Activated CD4-positive, alpha-beta T cell treated with anti-CD3 and anti-CD28 coated beads for 1 hour (primary cell): Measurements from ENCODE around the gene RBMS3.
"Not testable (repeated sequence)": the region's sequence is repeated elsewhere in the genome, so short reads cannot be mapped to it uniquely, and the experiment has no call there.

Experiments used
- DNase-seq: peaks from one replicate; pipeline ENCODE4 v3.0.0-alpha.2; 2020

Gene RBMS3

GRCh38 chr3:29639578-29640290 is 358.9 kb downstream of the RBMS3 start:
- DNase-seq, result no peak

DNA sequence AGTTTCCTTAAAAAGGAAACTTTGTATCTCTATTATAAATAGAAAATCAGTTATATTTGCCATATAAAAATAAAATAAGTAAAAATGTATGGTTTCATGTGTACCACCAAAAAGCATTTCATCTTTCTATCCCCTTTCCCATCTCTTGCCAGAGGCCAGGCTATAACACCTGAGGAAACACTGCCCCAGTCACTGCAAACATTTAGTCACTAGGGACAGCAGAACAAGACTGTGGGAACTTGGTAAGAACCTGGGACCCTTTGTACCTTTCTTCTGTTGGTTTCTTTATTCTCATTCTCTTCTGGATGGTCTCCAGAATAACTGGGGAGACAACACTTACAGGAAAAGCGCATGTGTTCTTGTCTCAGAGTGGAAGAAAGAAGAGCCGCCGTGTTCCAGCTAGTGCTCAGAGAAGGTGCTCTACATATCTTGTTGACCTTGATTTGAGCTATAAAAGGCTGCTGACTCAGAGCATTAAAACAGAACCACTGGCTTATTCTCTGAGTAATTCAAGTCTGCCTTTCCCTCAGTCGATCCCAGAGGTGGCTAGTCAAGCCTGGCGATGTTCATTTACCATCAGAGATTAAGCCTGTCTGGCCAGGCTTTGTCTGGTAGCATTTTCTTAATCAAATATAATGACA is 361.6 kb downstream of the RBMS3 start:
- DNase-seq, result no peak

DNA sequence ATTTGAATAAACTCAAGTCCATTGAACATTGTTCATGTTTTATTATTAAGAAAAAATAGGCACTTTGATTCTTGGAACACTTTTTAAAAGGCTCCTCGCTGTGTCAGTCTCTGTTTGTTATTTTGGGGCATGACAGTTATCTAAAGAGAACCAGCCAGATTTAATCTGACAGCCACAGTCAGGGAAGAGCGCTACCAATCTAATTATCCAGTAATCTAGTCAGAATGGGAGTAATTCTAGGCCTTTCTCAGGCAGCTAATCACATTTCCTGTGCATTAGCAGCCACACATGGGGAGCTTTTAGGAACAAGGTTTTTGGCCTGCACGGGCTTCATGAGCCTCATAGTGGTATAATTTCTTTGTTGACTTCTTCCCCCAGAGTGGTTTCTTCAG is 362.2 kb downstream of the RBMS3 start:
- no peak for DNase-seq

DNA sequence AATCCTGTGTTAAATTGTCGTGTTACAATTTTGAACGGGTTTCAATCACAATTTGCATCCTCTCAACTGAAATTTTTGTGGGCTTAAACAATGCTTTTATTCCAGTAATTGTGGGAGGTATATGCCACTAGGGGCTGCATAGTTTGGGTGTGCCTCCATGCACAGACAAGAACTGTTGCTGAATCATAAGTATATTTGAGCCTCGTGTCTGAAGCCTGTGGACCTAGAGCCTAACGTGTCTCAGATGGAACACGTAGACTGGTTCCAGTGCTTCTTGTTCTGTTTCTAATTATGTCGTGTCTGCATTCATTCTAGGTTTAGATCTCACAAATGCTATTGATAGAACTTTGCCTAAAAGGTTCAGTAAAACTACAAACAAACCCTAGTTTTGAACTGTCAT is 363.4 kb downstream of the RBMS3 start:
- DNase-seq, result no peak

GRCh38 chr3:29644956-29645636 is 364.2 kb downstream of the RBMS3 start:
- DNase-seq, result no peak

DNA sequence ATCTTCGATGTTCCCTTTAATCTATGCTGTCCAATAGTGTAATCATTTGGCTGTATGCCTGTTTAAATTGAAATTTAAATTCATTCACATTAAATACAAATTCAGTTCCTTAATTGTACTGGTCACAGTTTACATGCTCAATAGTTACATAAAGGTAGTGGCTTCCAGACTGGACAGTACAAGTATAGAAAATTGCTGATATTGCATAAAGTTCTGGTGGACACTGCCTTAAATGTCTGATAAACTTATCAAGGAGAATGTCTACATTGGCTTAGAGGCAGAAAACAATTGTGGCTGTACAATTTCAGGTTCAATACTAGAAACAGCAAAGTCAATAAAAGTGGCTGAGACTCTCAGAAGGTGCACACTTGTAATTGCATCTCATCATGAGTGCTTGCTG is 365.2 kb downstream of the RBMS3 start:
- no peak for DNase-seq

- no peak for DNase-seq
These were observed 369.1 kb downstream of the RBMS3 start for GRCh38 chr3:29649815-29650547.

GRCh38 chr3:29653680-29654079 is 372.8 kb downstream of the RBMS3 start:
- DNase-seq, result no peak

DNA sequence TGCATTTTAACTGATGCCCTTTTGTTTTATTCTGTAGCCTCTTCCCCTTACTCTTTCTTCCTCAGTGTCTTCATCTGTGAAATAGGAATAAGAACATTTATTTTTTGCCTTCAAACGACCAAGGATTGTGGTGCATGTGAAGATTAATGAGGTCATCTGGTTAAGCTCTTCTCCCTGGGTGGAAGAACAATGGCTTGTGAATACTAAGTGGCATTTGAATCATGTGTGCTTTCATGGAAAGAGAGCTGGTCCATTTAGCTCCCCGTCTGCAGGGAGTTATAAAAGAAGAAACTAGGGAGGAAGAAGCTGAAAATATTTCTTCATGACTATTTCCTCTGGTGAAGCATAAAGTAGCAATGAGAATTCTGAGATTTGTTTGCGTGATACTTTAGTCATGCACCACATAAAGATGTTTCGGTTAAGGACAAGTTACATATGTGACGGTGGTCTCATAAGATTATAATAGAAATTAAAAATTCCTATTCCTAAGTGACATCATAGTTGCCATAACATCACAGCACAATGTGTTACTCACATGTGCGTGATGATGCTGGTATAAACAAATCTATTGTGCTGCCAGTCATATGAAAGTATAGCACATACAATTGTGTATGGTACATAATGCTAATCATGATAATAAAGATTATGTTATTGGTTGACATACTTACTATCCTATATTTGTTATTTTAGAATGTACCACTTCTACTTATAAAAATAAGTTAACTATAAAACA is 374.3 kb downstream of the RBMS3 start:
- DNase-seq, result no peak

DNA sequence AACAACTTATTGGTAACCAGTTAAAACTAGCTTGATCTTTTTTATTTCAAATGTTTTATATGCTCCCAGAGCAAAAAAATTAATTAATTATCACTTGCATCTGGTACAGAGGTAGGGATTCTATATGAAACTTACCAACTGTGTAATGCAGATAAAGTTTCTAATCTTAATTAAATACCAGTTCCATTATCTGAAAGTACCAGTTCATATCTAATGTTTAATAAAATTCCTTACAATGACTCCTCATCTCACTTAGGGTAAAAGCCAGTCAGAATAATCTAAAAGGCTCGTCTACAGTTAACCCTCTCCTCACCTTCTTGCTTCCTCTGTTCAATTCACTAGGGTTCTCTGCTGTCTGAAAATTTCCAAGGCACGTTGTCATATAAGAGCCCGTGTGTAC is 384.8 kb downstream of the RBMS3 start:
- no peak for DNase-seq

DNA sequence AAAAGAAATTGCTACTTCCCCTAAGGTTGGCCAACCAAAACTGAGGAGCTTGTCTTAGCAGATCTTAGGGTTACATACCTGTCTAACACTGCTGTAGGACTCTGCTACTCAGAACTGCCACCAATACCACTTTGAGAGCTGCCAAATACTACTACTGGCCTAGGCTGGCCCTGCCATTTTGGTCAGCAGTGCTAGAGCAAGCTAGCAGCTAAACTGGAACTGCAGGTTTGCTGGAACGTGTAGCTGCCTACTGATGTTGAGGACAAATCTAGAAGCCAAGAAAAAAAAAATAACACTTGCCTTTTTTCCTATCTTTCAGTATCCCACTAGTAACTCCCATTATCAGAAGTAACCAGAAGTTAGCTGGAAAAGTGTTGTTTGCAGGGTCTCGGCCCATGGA is 387.4 kb downstream of the RBMS3 start:
- DNase-seq, result no peak

DNA sequence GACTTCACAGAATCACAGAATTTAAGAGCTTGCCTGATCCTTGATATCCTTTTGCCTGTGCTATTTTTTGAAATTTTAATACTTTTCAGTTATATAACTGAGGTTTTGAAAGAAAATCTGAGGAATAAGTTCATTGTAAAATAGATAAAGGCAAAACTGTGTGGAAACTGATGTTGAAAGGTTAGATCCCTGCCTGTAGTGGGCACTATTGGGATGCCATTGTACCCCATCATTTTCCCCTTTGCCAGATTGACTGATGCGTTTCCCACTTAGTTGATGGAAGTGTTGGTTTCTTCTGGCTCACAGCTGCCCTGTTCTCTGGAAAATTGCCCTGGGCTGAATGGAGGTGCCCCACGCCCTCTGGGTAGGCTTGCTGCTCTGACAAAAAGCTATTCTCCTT is 387.9 kb downstream of the RBMS3 start:
- DNase-seq, result no peak

DNA sequence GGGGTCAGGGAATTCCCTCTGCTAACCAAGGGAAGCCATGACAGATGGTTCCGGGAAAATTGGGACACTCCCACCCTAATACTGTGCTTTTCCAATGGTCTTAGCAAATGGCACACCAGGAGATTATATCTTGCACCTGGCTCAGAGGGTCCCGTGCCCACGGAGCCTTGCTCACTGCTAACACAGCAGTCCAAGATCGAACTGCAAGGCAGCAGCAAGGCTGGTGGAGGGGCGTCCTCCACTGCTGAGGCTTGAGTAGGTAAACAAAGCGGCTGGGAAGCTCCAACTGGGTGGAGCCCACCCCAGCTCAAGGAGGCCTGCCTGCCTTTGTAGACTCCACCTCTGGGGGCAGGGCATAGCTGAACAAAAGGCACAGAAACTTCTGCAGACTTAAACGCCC is 389.6 kb downstream of the RBMS3 start:
- DNase-seq, result not testable (repeated sequence)

DNA sequence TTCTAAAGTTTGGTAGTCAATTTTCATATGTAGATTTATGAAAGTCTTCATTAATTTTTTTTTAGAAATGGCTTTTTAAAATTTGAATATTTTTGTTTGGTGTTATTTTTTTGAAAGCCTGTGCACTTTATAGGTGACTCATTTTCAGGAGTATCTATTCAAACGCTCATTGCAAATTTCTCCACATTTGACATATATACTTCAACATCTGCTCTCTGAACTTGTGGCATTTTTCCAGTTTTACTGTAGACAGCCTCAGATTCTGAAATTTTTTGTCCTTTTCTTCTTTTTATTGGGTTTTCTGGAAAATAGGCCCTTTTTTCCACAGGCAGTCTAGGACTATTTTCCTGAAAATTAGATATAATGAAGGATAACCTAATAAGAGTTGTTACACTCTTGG is 396.6 kb downstream of the RBMS3 start:
- no peak for DNase-seq

GRCh38 chr3:29679944-29680343 is 399.1 kb downstream of the RBMS3 start:
- DNase-seq, result no peak

GRCh38 chr3:29683018-29683993 is 402.4 kb downstream of the RBMS3 start:
- DNase-seq, result no peak

DNA sequence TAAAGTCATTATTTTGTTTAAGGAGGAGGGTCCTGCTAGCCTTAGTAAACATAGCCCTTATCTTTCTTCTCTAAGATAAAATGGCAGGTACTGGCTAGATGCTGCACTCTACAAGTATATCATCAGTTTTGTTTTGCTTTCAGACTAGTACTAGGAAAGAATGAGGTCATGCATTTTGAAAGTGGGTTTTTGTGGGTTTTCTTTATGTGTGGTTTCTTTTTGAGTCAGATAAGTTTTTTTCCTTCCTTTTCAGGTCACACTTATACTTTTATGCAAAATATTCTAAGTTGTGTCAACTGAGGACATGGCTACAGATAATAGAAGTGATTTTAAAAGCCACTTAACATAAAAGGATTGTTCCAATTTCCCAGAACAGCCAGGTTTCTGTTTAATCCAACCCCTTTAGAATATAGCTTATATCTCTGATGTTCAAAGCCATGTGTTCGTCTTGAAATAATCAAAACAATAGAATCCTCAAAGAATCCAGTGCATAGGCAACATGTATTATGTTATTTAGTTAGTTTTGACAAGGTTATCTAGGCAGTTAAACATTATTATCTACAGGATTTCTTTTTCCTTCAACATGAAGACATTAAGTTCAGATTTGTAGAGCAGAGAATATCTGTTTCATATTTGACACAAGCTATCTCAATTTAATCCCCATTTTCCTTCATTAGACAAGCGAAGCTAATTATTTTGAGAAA is 406.2 kb downstream of the RBMS3 start:
- DNase-seq, result no peak

GRCh38 chr3:29690686-29691353 is 409.9 kb downstream of the RBMS3 start:
- DNase-seq, result no peak

- DNase-seq, result no peak
These were observed 413.0 kb downstream of the RBMS3 start for GRCh38 chr3:29693863-29694262.

DNA sequence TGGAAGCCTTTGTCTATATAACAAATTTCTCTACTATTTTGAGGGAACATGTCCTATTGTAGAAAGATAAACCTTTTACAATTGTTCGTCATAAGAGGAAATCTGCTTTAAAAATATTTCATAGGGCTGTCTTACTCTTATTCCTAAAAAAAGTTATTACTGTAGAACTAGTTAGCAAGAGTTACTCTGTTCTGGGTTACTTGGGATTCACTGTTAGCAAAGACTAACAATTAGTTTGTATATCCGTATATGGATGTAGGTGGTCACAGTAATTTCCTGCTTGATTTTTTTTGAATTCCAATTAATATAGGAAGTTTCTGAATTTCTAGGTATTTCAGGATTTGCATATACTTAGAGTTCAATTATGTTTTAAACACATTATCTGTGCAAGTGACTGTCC is 413.5 kb downstream of the RBMS3 start:
- DNase-seq, result no peak
